ENCODE measurements around the gene CDKAL1. TPM values are rescaled to one million over a fixed set of nuclear protein-coding genes. Genes with fewer than 3 reads are reported as not detected.

The CDKAL1 gene
- total RNA-seq, 1 experiment from 2014 or later = 20.6 TPM

DNA sequence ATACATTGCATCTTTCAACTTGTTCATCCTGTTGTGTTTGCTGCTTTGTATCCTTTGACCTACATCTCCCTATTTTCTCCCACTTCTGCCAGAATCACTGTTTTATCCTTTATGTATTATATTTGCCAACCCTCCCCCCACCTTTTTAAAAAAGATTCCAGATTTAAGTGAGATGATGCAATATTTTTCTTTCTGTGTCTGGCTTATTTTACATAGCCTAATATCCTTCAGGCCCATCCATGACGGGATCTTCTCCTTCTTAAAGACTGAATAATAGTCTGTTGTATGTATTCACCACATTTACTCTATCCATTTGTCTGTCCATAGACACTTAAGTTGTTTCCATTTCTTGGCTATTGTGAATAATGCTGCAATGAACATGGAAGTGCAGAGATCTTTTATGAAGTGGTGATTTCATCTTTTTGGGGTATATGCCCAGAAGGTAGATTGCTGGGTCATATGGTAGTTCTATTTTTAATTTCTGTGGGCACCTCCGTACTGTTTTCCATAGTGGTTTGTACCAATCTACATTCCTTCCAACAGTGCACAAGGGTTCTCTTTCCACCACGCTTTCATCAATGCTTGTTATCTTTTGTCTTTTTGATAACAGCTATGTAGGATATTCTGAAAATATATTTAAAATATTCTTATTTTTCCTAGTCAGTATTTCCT lies 181.0 kb downstream of the CDKAL1 start:
- Mint-ChIP-seq H3K4me1 (peaks cover 20% of the 10 kb centered on the region), H3K27me3 (ENCODE audit: low read depth) (no peaks in the 10 kb centered on the region), H3K36me3 (no peaks in the 10 kb centered on the region), H3K4me3 (no peak overlapping the region), H3K9me3 (no peaks in the 10 kb centered on the region), H3K27ac (no peak overlapping the region)
- no peak for TF ChIP-seq RELA (CRISPR knock-in tag; IDR thresholded peaks at IDR 0.05; ENCODE audit: borderline replicate concordance)
- TF ChIP-seq, protein P1, sequence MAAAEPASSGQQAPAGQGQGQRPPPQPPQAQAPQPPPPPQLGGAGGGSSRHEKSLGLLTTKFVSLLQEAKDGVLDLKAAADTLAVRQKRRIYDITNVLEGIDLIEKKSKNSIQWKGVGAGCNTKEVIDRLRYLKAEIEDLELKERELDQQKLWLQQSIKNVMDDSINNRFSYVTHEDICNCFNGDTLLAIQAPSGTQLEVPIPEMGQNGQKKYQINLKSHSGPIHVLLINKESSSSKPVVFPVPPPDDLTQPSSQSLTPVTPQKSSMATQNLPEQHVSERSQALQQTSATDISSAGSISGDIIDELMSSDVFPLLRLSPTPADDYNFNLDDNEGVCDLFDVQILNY (CRISPR knock-in tag; IDR thresholded peaks at IDR 0.05) = no peak
- POLR2A ChIA-PET = no interaction called here
- CTCF ChIA-PET = no interaction called here
- ATAC-seq (no peak), DNase-seq (ENCODE audit: low spot score) (no peak)

DNA sequence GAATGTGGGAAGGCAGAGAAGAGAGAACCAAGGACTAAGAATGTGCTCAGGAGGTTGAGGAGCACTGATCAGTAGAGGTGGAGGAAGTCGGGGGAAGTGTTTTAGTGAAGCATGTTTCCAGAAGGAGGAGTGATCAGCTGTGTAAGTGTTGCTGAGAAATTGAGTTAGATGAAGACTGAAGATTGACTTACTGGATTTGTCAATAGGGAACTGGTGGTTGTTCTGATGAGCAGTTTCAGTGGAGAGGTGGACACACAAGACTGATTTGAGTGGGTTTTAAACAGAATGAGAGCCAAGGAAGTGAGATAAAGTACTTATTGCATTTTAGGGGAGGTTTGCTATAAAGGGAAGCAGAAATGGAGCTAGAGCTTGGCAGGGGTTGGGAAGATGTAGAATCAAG lies 182.6 kb downstream of the CDKAL1 start:
- CTCF ChIA-PET = no interaction called here
- ATAC-seq = no peak
- TF ChIP-seq ZNF423 (CRISPR knock-in tag; IDR thresholded peaks at IDR 0.05) (no peak), ZNF232 (CRISPR knock-in tag; IDR thresholded peaks at IDR 0.05) (no peak), FOXP1 (CRISPR knock-in tag; IDR thresholded peaks at IDR 0.05; ENCODE audit: borderline replicate concordance) (no peak)
- H3K27ac Mint-ChIP-seq = no peak overlapping the region
- H3K4me3 Mint-ChIP-seq = no peak overlapping the region
- H3K4me1 Mint-ChIP-seq = peaks cover 15% of the 10 kb centered on the region
- H3K36me3 Mint-ChIP-seq = peaks cover 2% of the 10 kb centered on the region; the same call in 1 of the 2 replicates
- H3K27me3 Mint-ChIP-seq (ENCODE audit: low read depth) = no peaks in the 10 kb centered on the region
- no peak for DNase-seq (ENCODE audit: low spot score)
- POLR2A ChIA-PET = no interaction called here
- H3K9me3 Mint-ChIP-seq = no peaks in the 10 kb centered on the region

DNA sequence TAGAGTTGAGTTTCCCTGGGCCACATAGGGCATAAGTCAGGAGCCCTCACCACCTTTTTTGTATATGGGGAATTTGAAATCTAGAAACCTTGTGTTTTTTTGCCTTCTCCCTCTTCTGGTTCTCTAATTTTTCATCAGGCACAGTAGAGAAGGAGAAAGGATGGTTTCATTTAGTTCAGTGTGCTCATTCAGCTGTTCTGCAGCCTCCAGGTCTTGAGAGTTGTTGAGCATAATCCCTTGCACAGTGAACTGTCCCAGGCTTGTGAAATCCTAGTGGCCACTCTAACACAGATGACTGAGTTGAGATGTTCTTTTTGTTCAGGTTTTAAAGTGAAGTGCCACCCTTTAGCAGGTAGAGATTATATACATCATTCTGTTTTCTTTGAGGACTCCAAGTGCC lies 183.5 kb downstream of the CDKAL1 start:
- POLR2A ChIA-PET = no interaction called here
- Mint-ChIP-seq H3K4me3 (no peak overlapping the region), H3K27me3 (ENCODE audit: low read depth) (no peaks in the 10 kb centered on the region), H3K4me1 (peaks cover 18% of the 10 kb centered on the region), H3K36me3 (peaks cover 2% of the 10 kb centered on the region; the same call in 1 of the 2 replicates), H3K27ac (no peak overlapping the region), H3K9me3 (no peaks in the 10 kb centered on the region)
- no peak for DNase-seq (ENCODE audit: low spot score)
- no peak for ATAC-seq
- TF ChIP-seq FOXJ3 (CRISPR knock-in tag; IDR thresholded peaks at IDR 0.05; ENCODE audit: borderline replicate concordance) (no peak), ZNF317 (CRISPR knock-in tag; IDR thresholded peaks at IDR 0.05; ENCODE audit: borderline replicate concordance, low read depth) (no peak), NR1H2 (CRISPR knock-in tag; IDR thresholded peaks at IDR 0.05) (no peak), ELF4 (CRISPR knock-in tag; IDR thresholded peaks at IDR 0.05; ENCODE audit: low read depth) (no peak), CREM (CRISPR knock-in tag; IDR thresholded peaks at IDR 0.05) (no peak), ETV6 (CRISPR knock-in tag; IDR thresholded peaks at IDR 0.05) (no peak), OVOL2 (CRISPR knock-in tag; IDR thresholded peaks at IDR 0.05; ENCODE audit: borderline replicate concordance) (no peak), RORB (CRISPR knock-in tag; IDR thresholded peaks at IDR 0.05) (no peak), TP53 (CRISPR knock-in tag; IDR thresholded peaks at IDR 0.05) (no peak), JUN (CRISPR knock-in tag; IDR thresholded peaks at IDR 0.05) (no peak)
- TF ChIP-seq, protein P2, sequence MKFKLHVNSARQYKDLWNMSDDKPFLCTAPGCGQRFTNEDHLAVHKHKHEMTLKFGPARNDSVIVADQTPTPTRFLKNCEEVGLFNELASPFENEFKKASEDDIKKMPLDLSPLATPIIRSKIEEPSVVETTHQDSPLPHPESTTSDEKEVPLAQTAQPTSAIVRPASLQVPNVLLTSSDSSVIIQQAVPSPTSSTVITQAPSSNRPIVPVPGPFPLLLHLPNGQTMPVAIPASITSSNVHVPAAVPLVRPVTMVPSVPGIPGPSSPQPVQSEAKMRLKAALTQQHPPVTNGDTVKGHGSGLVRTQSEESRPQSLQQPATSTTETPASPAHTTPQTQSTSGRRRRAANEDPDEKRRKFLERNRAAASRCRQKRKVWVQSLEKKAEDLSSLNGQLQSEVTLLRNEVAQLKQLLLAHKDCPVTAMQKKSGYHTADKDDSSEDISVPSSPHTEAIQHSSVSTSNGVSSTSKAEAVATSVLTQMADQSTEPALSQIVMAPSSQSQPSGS (CRISPR knock-in tag; IDR thresholded peaks at IDR 0.05; ENCODE audit: borderline replicate concordance, low read depth) = no peak
- TF ChIP-seq, protein P3, sequence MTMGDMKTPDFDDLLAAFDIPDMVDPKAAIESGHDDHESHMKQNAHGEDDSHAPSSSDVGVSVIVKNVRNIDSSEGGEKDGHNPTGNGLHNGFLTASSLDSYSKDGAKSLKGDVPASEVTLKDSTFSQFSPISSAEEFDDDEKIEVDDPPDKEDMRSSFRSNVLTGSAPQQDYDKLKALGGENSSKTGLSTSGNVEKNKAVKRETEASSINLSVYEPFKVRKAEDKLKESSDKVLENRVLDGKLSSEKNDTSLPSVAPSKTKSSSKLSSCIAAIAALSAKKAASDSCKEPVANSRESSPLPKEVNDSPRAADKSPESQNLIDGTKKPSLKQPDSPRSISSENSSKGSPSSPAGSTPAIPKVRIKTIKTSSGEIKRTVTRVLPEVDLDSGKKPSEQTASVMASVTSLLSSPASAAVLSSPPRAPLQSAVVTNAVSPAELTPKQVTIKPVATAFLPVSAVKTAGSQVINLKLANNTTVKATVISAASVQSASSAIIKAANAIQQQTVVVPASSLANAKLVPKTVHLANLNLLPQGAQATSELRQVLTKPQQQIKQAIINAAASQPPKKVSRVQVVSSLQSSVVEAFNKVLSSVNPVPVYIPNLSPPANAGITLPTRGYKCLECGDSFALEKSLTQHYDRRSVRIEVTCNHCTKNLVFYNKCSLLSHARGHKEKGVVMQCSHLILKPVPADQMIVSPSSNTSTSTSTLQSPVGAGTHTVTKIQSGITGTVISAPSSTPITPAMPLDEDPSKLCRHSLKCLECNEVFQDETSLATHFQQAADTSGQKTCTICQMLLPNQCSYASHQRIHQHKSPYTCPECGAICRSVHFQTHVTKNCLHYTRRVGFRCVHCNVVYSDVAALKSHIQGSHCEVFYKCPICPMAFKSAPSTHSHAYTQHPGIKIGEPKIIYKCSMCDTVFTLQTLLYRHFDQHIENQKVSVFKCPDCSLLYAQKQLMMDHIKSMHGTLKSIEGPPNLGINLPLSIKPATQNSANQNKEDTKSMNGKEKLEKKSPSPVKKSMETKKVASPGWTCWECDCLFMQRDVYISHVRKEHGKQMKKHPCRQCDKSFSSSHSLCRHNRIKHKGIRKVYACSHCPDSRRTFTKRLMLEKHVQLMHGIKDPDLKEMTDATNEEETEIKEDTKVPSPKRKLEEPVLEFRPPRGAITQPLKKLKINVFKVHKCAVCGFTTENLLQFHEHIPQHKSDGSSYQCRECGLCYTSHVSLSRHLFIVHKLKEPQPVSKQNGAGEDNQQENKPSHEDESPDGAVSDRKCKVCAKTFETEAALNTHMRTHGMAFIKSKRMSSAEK (CRISPR knock-in tag; IDR thresholded peaks at IDR 0.05; ENCODE audit: borderline replicate concordance) = no peak
- TF ChIP-seq, protein P4, sequence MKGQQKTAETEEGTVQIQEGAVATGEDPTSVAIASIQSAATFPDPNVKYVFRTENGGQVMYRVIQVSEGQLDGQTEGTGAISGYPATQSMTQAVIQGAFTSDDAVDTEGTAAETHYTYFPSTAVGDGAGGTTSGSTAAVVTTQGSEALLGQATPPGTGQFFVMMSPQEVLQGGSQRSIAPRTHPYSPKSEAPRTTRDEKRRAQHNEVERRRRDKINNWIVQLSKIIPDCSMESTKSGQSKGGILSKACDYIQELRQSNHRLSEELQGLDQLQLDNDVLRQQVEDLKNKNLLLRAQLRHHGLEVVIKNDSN (CRISPR knock-in tag; IDR thresholded peaks at IDR 0.05) = no peak
- TF ChIP-seq, protein P5, sequence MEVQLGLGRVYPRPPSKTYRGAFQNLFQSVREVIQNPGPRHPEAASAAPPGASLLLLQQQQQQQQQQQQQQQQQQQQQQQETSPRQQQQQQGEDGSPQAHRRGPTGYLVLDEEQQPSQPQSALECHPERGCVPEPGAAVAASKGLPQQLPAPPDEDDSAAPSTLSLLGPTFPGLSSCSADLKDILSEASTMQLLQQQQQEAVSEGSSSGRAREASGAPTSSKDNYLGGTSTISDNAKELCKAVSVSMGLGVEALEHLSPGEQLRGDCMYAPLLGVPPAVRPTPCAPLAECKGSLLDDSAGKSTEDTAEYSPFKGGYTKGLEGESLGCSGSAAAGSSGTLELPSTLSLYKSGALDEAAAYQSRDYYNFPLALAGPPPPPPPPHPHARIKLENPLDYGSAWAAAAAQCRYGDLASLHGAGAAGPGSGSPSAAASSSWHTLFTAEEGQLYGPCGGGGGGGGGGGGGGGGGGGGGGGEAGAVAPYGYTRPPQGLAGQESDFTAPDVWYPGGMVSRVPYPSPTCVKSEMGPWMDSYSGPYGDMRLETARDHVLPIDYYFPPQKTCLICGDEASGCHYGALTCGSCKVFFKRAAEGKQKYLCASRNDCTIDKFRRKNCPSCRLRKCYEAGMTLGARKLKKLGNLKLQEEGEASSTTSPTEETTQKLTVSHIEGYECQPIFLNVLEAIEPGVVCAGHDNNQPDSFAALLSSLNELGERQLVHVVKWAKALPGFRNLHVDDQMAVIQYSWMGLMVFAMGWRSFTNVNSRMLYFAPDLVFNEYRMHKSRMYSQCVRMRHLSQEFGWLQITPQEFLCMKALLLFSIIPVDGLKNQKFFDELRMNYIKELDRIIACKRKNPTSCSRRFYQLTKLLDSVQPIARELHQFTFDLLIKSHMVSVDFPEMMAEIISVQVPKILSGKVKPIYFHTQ (CRISPR knock-in tag; IDR thresholded peaks at IDR 0.05) = no peak
- CTCF ChIA-PET = no interaction called here
